ENCODE results near the gene LIPA. TPM values are rescaled to one million over a fixed set of nuclear protein-coding genes. Genes with fewer than 3 reads are reported as not detected.
"Not testable (repeated sequence)": the region's sequence is repeated elsewhere in the genome, so short reads cannot be mapped to it uniquely, and the experiment has no call there.

The LIPA gene
- total and polyA plus RNA-seq, 4 donors, result 57.7 to 113 (median 66.2) TPM

DNA sequence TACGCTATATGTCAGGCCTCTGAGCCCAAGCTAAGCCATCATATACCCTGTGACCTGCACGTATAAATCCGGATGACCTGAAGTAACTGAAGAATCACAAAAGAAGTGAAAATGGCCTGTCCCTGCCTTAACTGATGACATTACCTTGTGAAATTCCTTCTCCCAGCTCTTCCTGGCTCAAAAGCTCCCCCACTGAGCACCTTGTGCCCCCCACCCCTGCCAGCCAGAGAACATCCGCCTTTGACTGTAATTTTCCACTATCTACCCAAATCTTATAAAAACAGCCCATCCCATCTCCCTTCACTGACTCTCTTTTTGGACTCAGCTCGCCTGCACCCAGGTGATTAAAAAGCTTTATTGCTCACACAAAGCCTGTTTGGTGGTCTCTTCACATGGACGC is 33.1 kb upstream of the LIPA start:
- not testable (repeated sequence) for H3K9me3 ChIP-seq (ENCODE audit: control insufficient read depth, insufficient read depth, low read length); H3K4me3 ChIP-seq (ENCODE audit: low read depth, low read length); H3K36me3 ChIP-seq (ENCODE audit: control insufficient read depth, insufficient read depth, low read length); H3K27me3 ChIP-seq (ENCODE audit: control insufficient read depth, insufficient read depth, low read length); DNase-seq (ENCODE audit: low read depth in 4 of 6, low spot score in 6 of 6)
- 92% methylated on average over 6 of the region's 6 CpGs for WGBS (ENCODE audit: insufficient coverage)
- Histone ChIP-seq H3K27ac (ENCODE audit: low read depth, low read length) (peak overlapping the region; percentile 93), H3K4me1 (ENCODE audit: control insufficient read depth, insufficient read depth, low read length) (peaks cover 16% of the 10 kb centered on the region)

DNA sequence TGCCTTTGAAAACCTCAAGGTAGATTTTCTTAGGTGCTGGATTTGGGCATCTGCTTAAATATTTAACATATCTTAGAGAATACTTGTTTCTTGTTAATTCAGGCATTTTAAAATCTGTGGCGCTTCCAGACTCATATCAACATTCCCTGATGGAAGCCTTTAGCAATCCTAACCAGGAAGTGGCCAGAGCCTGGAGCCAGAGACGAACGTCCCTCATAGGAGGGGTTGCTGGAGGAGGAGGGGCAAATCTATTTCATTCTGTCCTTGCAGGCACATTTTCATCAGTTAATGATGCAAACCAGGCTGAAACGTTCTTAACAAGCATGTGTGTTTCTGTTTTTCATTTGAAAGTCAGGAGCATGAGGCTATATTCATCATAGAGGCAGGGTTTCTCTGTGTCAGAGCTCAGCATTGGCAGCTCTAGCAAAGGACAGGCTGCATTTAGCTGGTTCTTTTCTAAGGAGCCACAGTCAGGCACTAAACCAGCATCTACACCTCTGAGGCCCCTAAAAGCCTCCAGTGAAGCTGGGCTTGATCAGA is 32.4 kb upstream of the LIPA start:
- H3K36me3 ChIP-seq (ENCODE audit: control insufficient read depth, insufficient read depth, low read length), result no peaks in the 10 kb centered on the region
- peak overlapping the region; percentile 93 for H3K27ac ChIP-seq (ENCODE audit: low read depth, low read length)
- H3K4me3 ChIP-seq (ENCODE audit: low read depth, low read length), result peak overlapping the region; percentile 4
- peaks cover 16% of the 10 kb centered on the region for H3K4me1 ChIP-seq (ENCODE audit: control insufficient read depth, insufficient read depth, low read length)
- no peaks in the 10 kb centered on the region for H3K9me3 ChIP-seq (ENCODE audit: control insufficient read depth, insufficient read depth, low read length)
- H3K27me3 ChIP-seq (ENCODE audit: control insufficient read depth, insufficient read depth, low read length), result no peaks in the 10 kb centered on the region
- peak in 3 of 6 donors; percentile 26 to 86 (median 78) for DNase-seq (ENCODE audit: low read depth in 4 of 6, low spot score in 6 of 6)
- 0% methylated on average over 3 of the region's 4 CpGs for WGBS (ENCODE audit: insufficient coverage)

- Histone ChIP-seq H3K4me1 (ENCODE audit: control insufficient read depth, insufficient read depth, low read length) (peaks cover 16% of the 10 kb centered on the region), H3K9me3 (ENCODE audit: control insufficient read depth, insufficient read depth, low read length) (no peaks in the 10 kb centered on the region), H3K27me3 (ENCODE audit: control insufficient read depth, insufficient read depth, low read length) (no peaks in the 10 kb centered on the region), H3K27ac (ENCODE audit: low read depth, low read length) (peak overlapping the region; percentile 93), H3K36me3 (ENCODE audit: control insufficient read depth, insufficient read depth, low read length) (no peaks in the 10 kb centered on the region), H3K4me3 (ENCODE audit: low read depth, low read length) (peak overlapping the region; percentile 4)
- 31% methylated on average over 3 of the region's 6 CpGs for WGBS (ENCODE audit: insufficient coverage)
- peak in 4 of 6 donors; percentile 20 to 81 (median 46) for DNase-seq (ENCODE audit: low read depth in 4 of 6, low spot score in 6 of 6)
Measured at GRCh38 chr10:89283025-89283935, 31.7 kb upstream of the LIPA start.

DNA sequence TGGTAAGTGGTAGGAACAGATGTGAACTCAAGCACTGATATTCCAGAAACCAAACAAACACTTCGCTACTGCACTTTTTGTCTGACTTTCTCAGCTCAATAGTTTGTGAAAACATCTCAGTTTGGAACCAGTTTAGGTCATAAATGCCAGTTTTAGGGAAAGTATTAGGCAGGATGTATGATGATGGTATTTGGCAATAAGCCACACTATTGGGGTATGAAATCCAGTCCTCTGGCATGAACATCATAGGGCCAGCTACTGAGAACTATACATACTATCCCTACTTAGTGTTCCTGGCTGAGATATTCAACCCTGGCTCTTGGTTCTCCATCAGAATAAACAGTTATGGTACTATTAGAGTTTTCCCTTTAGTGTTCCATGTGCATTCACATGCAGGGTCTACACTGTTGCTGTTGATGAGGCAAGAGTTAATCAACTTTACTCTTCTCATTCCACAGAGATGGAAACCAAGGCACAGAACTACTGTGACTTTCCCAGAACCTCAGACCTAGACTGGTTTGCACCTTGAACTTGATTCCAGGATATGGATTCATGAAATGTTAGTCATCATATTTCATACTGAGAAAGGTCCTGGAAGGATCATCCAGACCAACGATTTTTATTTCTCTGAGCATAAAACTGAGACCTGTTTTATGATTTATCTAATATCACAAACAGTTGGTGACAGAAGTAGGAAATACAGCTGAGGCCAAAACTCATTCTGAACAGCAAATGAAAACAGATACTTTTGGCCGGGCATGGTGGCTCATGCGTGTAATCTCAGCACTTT is 30.2 kb upstream of the LIPA start:
- Histone ChIP-seq H3K27me3 (ENCODE audit: control insufficient read depth, insufficient read depth, low read length) (no peaks in the 10 kb centered on the region), H3K27ac (ENCODE audit: low read depth, low read length) (no peak overlapping the region), H3K4me1 (ENCODE audit: control insufficient read depth, insufficient read depth, low read length) (peaks cover 16% of the 10 kb centered on the region), H3K4me3 (ENCODE audit: low read depth, low read length) (no peak overlapping the region), H3K9me3 (ENCODE audit: control insufficient read depth, insufficient read depth, low read length) (no peaks in the 10 kb centered on the region), H3K36me3 (ENCODE audit: control insufficient read depth, insufficient read depth, low read length) (no peaks in the 10 kb centered on the region)
- WGBS (ENCODE audit: insufficient coverage), result 94% methylated on average over 2 of the region's 4 CpGs
- DNase-seq (ENCODE audit: low read depth in 4 of 6, low spot score in 6 of 6), result no peak

GRCh38 chr10:89280508-89280907 is 28.9 kb upstream of the LIPA start:
- no CpG with 5 or more reads among the region's 3 CpGs for WGBS (ENCODE audit: insufficient coverage)
- H3K4me1 ChIP-seq (ENCODE audit: control insufficient read depth, insufficient read depth, low read length), result peaks cover 16% of the 10 kb centered on the region
- no peaks in the 10 kb centered on the region for H3K36me3 ChIP-seq (ENCODE audit: control insufficient read depth, insufficient read depth, low read length)
- H3K27ac ChIP-seq (ENCODE audit: low read depth, low read length), result peak overlapping the region; percentile 61
- DNase-seq (ENCODE audit: low read depth in 4 of 6, low spot score in 6 of 6), result no peak
- no peak overlapping the region for H3K4me3 ChIP-seq (ENCODE audit: low read depth, low read length)
- H3K27me3 ChIP-seq (ENCODE audit: control insufficient read depth, insufficient read depth, low read length), result no peaks in the 10 kb centered on the region
- H3K9me3 ChIP-seq (ENCODE audit: control insufficient read depth, insufficient read depth, low read length), result no peaks in the 10 kb centered on the region

GRCh38 chr10:89279421-89279869 is 27.9 kb upstream of the LIPA start:
- WGBS (ENCODE audit: insufficient coverage), result no CpG with 5 or more reads among the region's 1 CpG
- Histone ChIP-seq H3K36me3 (ENCODE audit: control insufficient read depth, insufficient read depth, low read length) (no peaks in the 10 kb centered on the region), H3K9me3 (ENCODE audit: control insufficient read depth, insufficient read depth, low read length) (no peaks in the 10 kb centered on the region), H3K4me3 (ENCODE audit: low read depth, low read length) (no peak overlapping the region), H3K4me1 (ENCODE audit: control insufficient read depth, insufficient read depth, low read length) (peaks cover 12% of the 10 kb centered on the region), H3K27me3 (ENCODE audit: control insufficient read depth, insufficient read depth, low read length) (no peaks in the 10 kb centered on the region), H3K27ac (ENCODE audit: low read depth, low read length) (peak overlapping the region; percentile 69)
- DNase-seq (ENCODE audit: low read depth in 4 of 6, low spot score in 6 of 6), result no peak

GRCh38 chr10:89278900-89279392 is 27.4 kb upstream of the LIPA start:
- no peaks in the 10 kb centered on the region for H3K9me3 ChIP-seq (ENCODE audit: control insufficient read depth, insufficient read depth, low read length)
- H3K4me3 ChIP-seq (ENCODE audit: low read depth, low read length), result no peak overlapping the region
- H3K27me3 ChIP-seq (ENCODE audit: control insufficient read depth, insufficient read depth, low read length), result no peaks in the 10 kb centered on the region
- no peaks in the 10 kb centered on the region for H3K36me3 ChIP-seq (ENCODE audit: control insufficient read depth, insufficient read depth, low read length)
- H3K4me1 ChIP-seq (ENCODE audit: control insufficient read depth, insufficient read depth, low read length), result peaks cover 8% of the 10 kb centered on the region
- peak overlapping the region; percentile 69 for H3K27ac ChIP-seq (ENCODE audit: low read depth, low read length)
- no peak for DNase-seq (ENCODE audit: low read depth in 4 of 6, low spot score in 6 of 6)

DNA sequence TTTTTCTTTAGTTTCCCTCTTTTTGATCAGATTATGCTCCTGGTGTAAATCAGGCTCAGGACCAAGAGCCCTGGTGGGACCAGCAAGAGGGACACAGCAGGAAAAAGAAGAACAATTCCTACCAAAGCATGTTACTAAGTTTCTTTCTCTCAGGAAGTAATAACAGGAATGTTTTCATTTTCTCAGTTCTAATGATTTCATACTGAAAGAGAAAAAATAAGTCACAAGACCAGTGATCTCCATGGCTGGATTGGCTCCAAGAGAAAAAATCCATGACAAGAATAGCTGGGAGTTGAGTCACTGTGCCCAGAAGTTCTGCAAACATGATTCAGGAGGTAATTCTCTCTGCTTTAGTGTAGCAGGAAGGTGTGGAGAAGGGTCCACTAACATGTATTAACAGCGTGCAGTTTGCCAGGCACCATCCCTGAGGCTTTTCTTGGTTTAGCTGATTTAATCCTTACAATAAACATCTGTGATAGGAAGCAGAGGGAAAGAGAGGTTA is 26.5 kb upstream of the LIPA start:
- H3K36me3 ChIP-seq (ENCODE audit: control insufficient read depth, insufficient read depth, low read length), result no peaks in the 10 kb centered on the region
- WGBS (ENCODE audit: insufficient coverage), result no CpG with 5 or more reads among the region's 1 CpG
- peak in 2 of 6 donors; percentile 21 to 84 for DNase-seq (ENCODE audit: low read depth in 4 of 6, low spot score in 6 of 6)
- H3K27ac ChIP-seq (ENCODE audit: low read depth, low read length), result peak overlapping the region; percentile 89
- H3K4me1 ChIP-seq (ENCODE audit: control insufficient read depth, insufficient read depth, low read length), result peaks cover under 1% of the 10 kb centered on the region
- no peaks in the 10 kb centered on the region for H3K27me3 ChIP-seq (ENCODE audit: control insufficient read depth, insufficient read depth, low read length)
- H3K4me3 ChIP-seq (ENCODE audit: low read depth, low read length), result no peak overlapping the region
- H3K9me3 ChIP-seq (ENCODE audit: control insufficient read depth, insufficient read depth, low read length), result no peaks in the 10 kb centered on the region

DNA sequence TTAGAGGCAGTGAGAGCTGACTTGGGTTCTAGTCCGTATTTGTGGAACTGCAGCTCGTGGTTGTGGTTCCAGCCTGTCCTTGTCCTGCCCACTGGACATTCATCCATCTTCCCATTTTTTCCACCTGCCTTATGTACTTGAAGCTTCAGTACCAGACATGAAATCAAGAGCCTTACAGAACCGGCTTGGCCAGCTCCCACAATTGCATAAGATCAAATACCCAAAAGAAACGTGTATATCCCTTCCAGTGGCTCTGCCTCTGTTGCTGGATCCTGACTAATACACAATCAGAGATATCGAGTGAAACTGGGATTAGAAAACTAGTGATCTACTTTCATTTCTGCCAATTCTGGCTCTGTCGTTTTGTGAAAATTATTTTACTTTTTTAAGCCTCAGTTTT is 23.8 kb upstream of the LIPA start:
- no peak for DNase-seq (ENCODE audit: low read depth in 4 of 6, low spot score in 6 of 6)
- Histone ChIP-seq H3K4me1 (ENCODE audit: control insufficient read depth, insufficient read depth, low read length) (no peaks in the 10 kb centered on the region), H3K27ac (ENCODE audit: low read depth, low read length) (no peak overlapping the region), H3K27me3 (ENCODE audit: control insufficient read depth, insufficient read depth, low read length) (no peaks in the 10 kb centered on the region), H3K4me3 (ENCODE audit: low read depth, low read length) (no peak overlapping the region), H3K36me3 (ENCODE audit: control insufficient read depth, insufficient read depth, low read length) (no peaks in the 10 kb centered on the region), H3K9me3 (ENCODE audit: control insufficient read depth, insufficient read depth, low read length) (no peaks in the 10 kb centered on the region)
- WGBS (ENCODE audit: insufficient coverage), result 100% methylated on average over 3 of the region's 6 CpGs

Measured in spinal cord (tissue), 10 donors.